Subcutaneous abdominal adipose tissue (tissue), 5 donors: ENCODE measurements around the gene RAB1B.
A peak's percentile ranks its signal among the peaks of the same experiment; 100 is the strongest.

Source experiments
- H3K27ac ChIP-seq: one replicate; pipeline ENCODE4 v1.7.0; 2013; ENCODE audit warnings: low read depth, mild to moderate bottlenecking, inconsistent platforms, low read length, moderate library complexity
- H3K27me3 ChIP-seq, 5 donors: one replicate each; pipeline ENCODE4 v1.7.0; 2013; ENCODE audit warnings: low read length in 5 of 5, inconsistent platforms in 1 of 5; ENCODE audit not compliant: control insufficient read depth in 5 of 5, insufficient read depth in 4 of 5
- H3K36me3 ChIP-seq, 5 donors: one replicate each; pipeline ENCODE4 v1.7.0; 2013; ENCODE audit warnings: low read length in 5 of 5; ENCODE audit not compliant: control insufficient read depth in 5 of 5, insufficient read depth in 5 of 5
- H3K4me1 ChIP-seq, 5 donors: one replicate each; pipeline ENCODE4 v1.7.0; 2013; ENCODE audit warnings: low read length in 5 of 5, mild to moderate bottlenecking in 3 of 5, moderate library complexity in 1 of 5; ENCODE audit not compliant: control insufficient read depth in 5 of 5, insufficient read depth in 5 of 5
- H3K4me3 ChIP-seq, 5 donors: one replicate each; pipeline ENCODE4 v1.7.0; 2013; ENCODE audit warnings: low read length in 5 of 5, low read depth in 1 of 5
- H3K9ac ChIP-seq, 5 donors: one replicate each; pipeline ENCODE4 v1.7.0; 2013; ENCODE audit warnings: low read length in 5 of 5, mild to moderate bottlenecking in 4 of 5, moderate library complexity in 3 of 5
- H3K9me3 ChIP-seq, 5 donors: one replicate each; pipeline ENCODE4 v1.7.0; 2013; ENCODE audit warnings: low read length in 5 of 5; ENCODE audit not compliant: control insufficient read depth in 5 of 5
- donor health status: healthy.
- donor health status: healthy.
- donor health status: healthy.
- donor health status: healthy.
- donor health status: healthy.

Gene RAB1B

GRCh38 chr11:66281001-66281400 is 12.6 kb downstream of the RAB1B start:
- no peak overlapping the region for H3K9ac ChIP-seq
- H3K4me1 ChIP-seq, result peaks cover 0 to 22% (median 12%) of the 10 kb centered on the region in 5 donors
- no peak overlapping the region for H3K4me3 ChIP-seq
- no peaks in the 10 kb centered on the region for H3K9me3 ChIP-seq
- H3K27ac ChIP-seq, result no peak overlapping the region
- H3K27me3 ChIP-seq, result peaks cover 0 to 8% (median 3%) of the 10 kb centered on the region in 5 donors
- H3K36me3 ChIP-seq, result peaks cover 0 to 28% (median 16%) of the 10 kb centered on the region in 5 donors

GRCh38 chr11:66281776-66282467 is 13.5 kb downstream of the RAB1B start:
- H3K27ac ChIP-seq, result no peak overlapping the region
- no peak overlapping the region for H3K9ac ChIP-seq
- peaks cover 0 to 8% (median 3%) of the 10 kb centered on the region in 5 donors for H3K27me3 ChIP-seq
- H3K36me3 ChIP-seq, result peaks cover 0 to 25% (median 11%) of the 10 kb centered on the region in 5 donors
- no peaks in the 10 kb centered on the region for H3K9me3 ChIP-seq
- H3K4me3 ChIP-seq, result no peak overlapping the region
- H3K4me1 ChIP-seq, result peaks cover 0 to 25% (median 12%) of the 10 kb centered on the region in 5 donors

- Histone ChIP-seq H3K36me3 (peaks cover 0 to 28% (median 11%) of the 10 kb centered on the region in 5 donors), H3K4me3 (no peak overlapping the region), H3K27ac (no peak overlapping the region), H3K9ac (peak overlapping the region in 1 of 5 donors; percentile 59), H3K4me1 (peaks cover 1 to 27% (median 15%) of the 10 kb centered on the region in 5 donors), H3K27me3 (peaks cover 0 to 8% (median 3%) of the 10 kb centered on the region in 5 donors), H3K9me3 (no peaks in the 10 kb centered on the region)
Observed at GRCh38 chr11:66282468-66283455, 14.3 kb downstream of the RAB1B start.

- no peak overlapping the region for H3K9ac ChIP-seq
- H3K27ac ChIP-seq, result no peak overlapping the region
- H3K4me1 ChIP-seq, result peaks cover 1 to 34% (median 22%) of the 10 kb centered on the region in 5 donors
- peaks cover 0 to 28% (median 11%) of the 10 kb centered on the region in 5 donors for H3K36me3 ChIP-seq
- H3K4me3 ChIP-seq, result no peak overlapping the region
- no peaks in the 10 kb centered on the region for H3K9me3 ChIP-seq
- peaks cover 0 to 8% (median 3%) of the 10 kb centered on the region in 5 donors for H3K27me3 ChIP-seq
Observed at GRCh38 chr11:66283461-66284105, 15.1 kb downstream of the RAB1B start.

GRCh38 chr11:66284526-66285078 is 16.2 kb downstream of the RAB1B start:
- Histone ChIP-seq H3K27me3 (peaks cover 0 to under 1% (median 0%) of the 10 kb centered on the region in 5 donors), H3K36me3 (peaks cover 0 to 28% (median 11%) of the 10 kb centered on the region in 5 donors), H3K4me1 (peaks cover 3 to 40% (median 27%) of the 10 kb centered on the region in 5 donors), H3K9me3 (no peaks in the 10 kb centered on the region), H3K9ac (no peak overlapping the region), H3K4me3 (no peak overlapping the region), H3K27ac (no peak overlapping the region)

GRCh38 chr11:66285250-66285947 is 17.0 kb downstream of the RAB1B start:
- Histone ChIP-seq H3K4me3 (no peak overlapping the region), H3K27ac (no peak overlapping the region), H3K36me3 (peaks cover 0 to 28% (median 11%) of the 10 kb centered on the region in 5 donors), H3K27me3 (no peaks in the 10 kb centered on the region), H3K9ac (no peak overlapping the region), H3K9me3 (no peaks in the 10 kb centered on the region), H3K4me1 (peaks cover 3 to 45% (median 34%) of the 10 kb centered on the region in 5 donors)

GRCh38 chr11:66286699-66287098 is 18.3 kb downstream of the RAB1B start:
- Histone ChIP-seq H3K27ac (no peak overlapping the region), H3K36me3 (peaks cover 0 to 28% (median 11%) of the 10 kb centered on the region in 5 donors), H3K9ac (peak overlapping the region in 1 of 5 donors; percentile 35), H3K27me3 (peaks cover 4 to 9% (median 6%) of the 10 kb centered on the region in 5 donors), H3K9me3 (no peaks in the 10 kb centered on the region), H3K4me3 (no peak overlapping the region), H3K4me1 (peaks cover 3 to 49% (median 35%) of the 10 kb centered on the region in 5 donors)

- Histone ChIP-seq H3K4me3 (peak overlapping the region in 3 of 5 donors; percentile 80 to 90 (median 86)), H3K9ac (peak overlapping the region in 2 of 5 donors; percentile 93 to 94), H3K27ac (no peak overlapping the region), H3K4me1 (peaks cover 3 to 49% (median 35%) of the 10 kb centered on the region in 5 donors), H3K36me3 (peaks cover 0 to 28% (median 11%) of the 10 kb centered on the region in 5 donors), H3K27me3 (peaks cover 7 to 13% (median 8%) of the 10 kb centered on the region in 5 donors), H3K9me3 (no peaks in the 10 kb centered on the region)
Observed at GRCh38 chr11:66287211-66287888, 18.9 kb downstream of the RAB1B start.
